DMS53 treated with DMSO at 0.1 percent for 48 hours (cell line): ENCODE data around the gene TRIM8.

Experiments
- DNase-seq: peaks from one replicate; lab custom pipeline; 2025; ENCODE audit not compliant: unreplicated experiment; lab: John Stamatoyannopoulos, UW

TRIM8 gene

GRCh38 chr10:102644066-102644645, at the start of gene TRIM8:
TRIM8 (plus strand) TSS chr10:102644479; CDS start chr10:102644618, 139 bp downstream.
- DNase-seq = peak; percentile 36

- no peak for DNase-seq
Measured at GRCh38 chr10:102595293-102595692, 49.0 kb upstream of the TRIM8 start.

- no peak for DNase-seq
Measured at GRCh38 chr10:102595897-102596296, 48.4 kb upstream of the TRIM8 start.

GRCh38 chr10:102596506-102596971, 47.7 kb upstream of the TRIM8 start:
- peak; percentile 69 for DNase-seq

- no peak for DNase-seq
Measured at GRCh38 chr10:102597131-102597991, 46.9 kb upstream of the TRIM8 start.

- DNase-seq = no peak
Measured at GRCh38 chr10:102598243-102598642, 46.0 kb upstream of the TRIM8 start.

GRCh38 chr10:102599565-102600327, 44.5 kb upstream of the TRIM8 start:
- peak; percentile 79 for DNase-seq

GRCh38 chr10:102600816-102601215, 43.5 kb upstream of the TRIM8 start:
- DNase-seq = no peak

GRCh38 chr10:102601639-102602038, 42.6 kb upstream of the TRIM8 start:
- DNase-seq = no peak

GRCh38 chr10:102602272-102603045, 41.8 kb upstream of the TRIM8 start:
- no peak for DNase-seq

GRCh38 chr10:102603946-102604345, 40.3 kb upstream of the TRIM8 start:
- no peak for DNase-seq

- DNase-seq = no peak
Measured at GRCh38 chr10:102604439-102604841, 39.8 kb upstream of the TRIM8 start.

GRCh38 chr10:102605712-102606111, 38.6 kb upstream of the TRIM8 start:
- no peak for DNase-seq

GRCh38 chr10:102608487-102608886, 35.8 kb upstream of the TRIM8 start:
- no peak for DNase-seq

- DNase-seq = no peak
Measured at GRCh38 chr10:102610441-102610887, 33.8 kb upstream of the TRIM8 start.

GRCh38 chr10:102611514-102612087, 32.7 kb upstream of the TRIM8 start:
- DNase-seq = no peak

GRCh38 chr10:102612964-102613275, 31.4 kb upstream of the TRIM8 start:
- DNase-seq = no peak

GRCh38 chr10:102613286-102613685, 31.0 kb upstream of the TRIM8 start:
- DNase-seq = no peak

GRCh38 chr10:102613785-102614184, 30.5 kb upstream of the TRIM8 start:
- DNase-seq = no peak

- DNase-seq = no peak
Measured at GRCh38 chr10:102614888-102615287, 29.4 kb upstream of the TRIM8 start.

GRCh38 chr10:102615361-102615760, 28.9 kb upstream of the TRIM8 start:
- DNase-seq = no peak
